HepG2 (cell line): ENCODE data around the gene PACC1. TPM values are rescaled to one million over a fixed set of nuclear protein-coding genes. Genes with fewer than 3 reads are reported as not detected.

Experiments
- ATAC-seq: fragments of 200-7000 bp; cut with Tn5 transposase; 3 replicates; pipeline ENCODE4 v1.9.1; 2020; ENCODE audit warnings: mild to moderate bottlenecking, moderate library complexity
- BruUV-seq: library from RNA; stranded (reverse); fragments of 400-500 nt; replicated peaks from 2 replicates; lab custom pipeline; 2021; lab: Mats Ljungman, UMichigan
- CTCF ChIA-PET: fragments of 300-600 bp; formaldehyde crosslinking; extraction: SDS; loops from one replicate; lab custom pipeline; 2021; ENCODE audit warnings: low total read pairs, inconsistent platforms, low intra/inter-chr PET ratio; lab: Yijun Ruan, JAX
- POLR2A ChIA-PET: fragments of 350-600 bp; sonication (Branson Sonifier 250); formaldehyde crosslinking; loops from one replicate; lab custom pipeline; 2020; ENCODE audit warnings: antibody characterized with exemption, inconsistent platforms; lab: Yijun Ruan, JAX
- DNase-seq: peaks from one replicate; pipeline ENCODE4 v3.0.0-alpha.2; 2015; ENCODE audit warnings: low spot score
- FAIRE-seq: peaks from 3 replicates; lab custom pipeline; 2011; peaks lifted over from hg19 to GRCh38; lab: Jason Lieb, UNC
- H2AFZ ChIP-seq: one replicate; pipeline ENCODE4 v1.6.1; 2011; ENCODE audit warnings: low read length, inconsistent platforms
- H3K27ac ChIP-seq: fragments of 300-600 bp; 3 replicates; pipeline ENCODE4 v1.8.0; 2011; ENCODE audit warnings: mixed run types, mild to moderate bottlenecking, mixed read lengths, low read length, inconsistent platforms; ENCODE audit not compliant: insufficient read depth; ENCODE audit errors: extremely low read length
- H3K27me3 ChIP-seq, 2 experiments: fragments of 200-600 bp in 1 of 2; 2 replicates in 1 of 2; 3 replicates in 1 of 2; pipeline versions ENCODE4 v1.6.0 to v1.8.0; 2011; ENCODE audit warnings: low read length in 2 of 2, mild to moderate bottlenecking in 2 of 2, moderate library complexity in 2 of 2, inconsistent platforms in 1 of 2; ENCODE audit not compliant: insufficient read depth in 2 of 2, control insufficient read depth in 1 of 2
- H3K36me3 ChIP-seq, 2 experiments: fragments of 200-600 bp in 1 of 2; replicated peaks in 1 of 2; 2 replicates in 1 of 2; 3 replicates in 1 of 2; pipeline versions ENCODE4 v1.5.1 to v1.8.0; 2011; ENCODE audit warnings: low read length in 2 of 2, inconsistent platforms in 1 of 2; ENCODE audit not compliant: insufficient read depth in 2 of 2, control insufficient read depth in 1 of 2
- H3K4me1 ChIP-seq: 2 replicates; pipeline ENCODE4 v1.5.1; 2012; ENCODE audit warnings: low read length, inconsistent platforms; ENCODE audit not compliant: insufficient read depth
- H3K4me2 ChIP-seq: 2 replicates; pipeline ENCODE4 v1.6.0; 2011; ENCODE audit warnings: low read depth, low read length, inconsistent platforms
- H3K4me3 ChIP-seq, 3 experiments: fragments of 200-600 bp in 1 of 3; sonication (generic), shearing (Covaris generic) in 1 of 3; replicated peaks in 1 of 3; 2 replicates each; pipeline ENCODE4 v1.5.1; 2011 to 2016; ENCODE audit warnings: low read length in 3 of 3, inconsistent platforms in 2 of 3, low read depth in 2 of 3, mild to moderate bottlenecking in 2 of 3, control low read depth in 1 of 3, mixed read lengths in 1 of 3; ENCODE audit not compliant: insufficient read depth in 1 of 3
- H3K79me2 ChIP-seq: one replicate; pipeline ENCODE4 v1.6.1; 2011; ENCODE audit warnings: low read length, inconsistent platforms; ENCODE audit not compliant: insufficient read depth
- H3K9ac ChIP-seq: 2 replicates; pipeline ENCODE4 v1.6.0; 2011; ENCODE audit warnings: mild to moderate bottlenecking, low read depth, low read length, inconsistent platforms; ENCODE audit not compliant: insufficient read depth
- H3K9me3 ChIP-seq: 2 replicates; pipeline ENCODE4 v1.5.1; 2012; ENCODE audit warnings: mild to moderate bottlenecking, low read length
- H4K20me1 ChIP-seq: 2 replicates; pipeline ENCODE4 v1.6.0; 2011; ENCODE audit warnings: inconsistent platforms, mild to moderate bottlenecking, low read length, moderate library complexity; ENCODE audit not compliant: insufficient read depth
- BRCA1 ChIP-seq: sonication (generic); formaldehyde crosslinking; IDR thresholded peaks from 2 replicates; pipeline ENCODE4 v1.4.0; 2020; ENCODE audit warnings: missing genetic modification reagents
- GATAD1 ChIP-seq: IDR thresholded peaks from 2 replicates; pipeline ENCODE4 v1.6.1; 2016; ENCODE audit warnings: missing genetic modification reagents, missing compliant biosample characterization
- HOXA5 ChIP-seq: sonication (generic); formaldehyde crosslinking; IDR thresholded peaks from 2 replicates; pipeline ENCODE4 v1.4.0; 2020; ENCODE audit warnings: missing genetic modification reagents
- KDM2A ChIP-seq: sonication (generic); formaldehyde crosslinking; IDR thresholded peaks from 2 replicates; pipeline ENCODE4 v1.4.0; 2020; ENCODE audit warnings: low read depth, missing genetic modification reagents, borderline replicate concordance
- MAFF ChIP-seq: IDR thresholded peaks from 2 replicates; pipeline ENCODE4 v1.6.1; 2011; ENCODE audit warnings: low read depth, low read length, improper control_type of control experiment
- MED8 ChIP-seq: sonication (generic); formaldehyde crosslinking; IDR thresholded peaks from 2 replicates; pipeline ENCODE4 v1.8.1; 2023; ENCODE audit warnings: mild to moderate bottlenecking, missing genetic modification reagents; ENCODE audit not compliant: insufficient replicate concordance
- MLLT10 ChIP-seq: sonication (generic); formaldehyde crosslinking; IDR thresholded peaks from 2 replicates; pipeline ENCODE4 v1.4.0; 2020; ENCODE audit warnings: missing genetic modification reagents
- MXI1 ChIP-seq: IDR thresholded peaks from 3 replicates; pipeline ENCODE4 v1.6.1; 2012; ENCODE audit warnings: low read depth, low read length, inconsistent platforms, borderline replicate concordance
- NR2F6 ChIP-seq, 2 experiments: IDR thresholded peaks; 2 replicates each; pipeline ENCODE4 v1.6.1; 2016; ENCODE audit warnings: antibody characterized with exemption in 1 of 2, mild to moderate bottlenecking in 1 of 2
- SMAD9 ChIP-seq: sonication (generic); formaldehyde crosslinking; IDR thresholded peaks from 2 replicates; pipeline ENCODE4 v1.5.1; 2020; ENCODE audit warnings: mild to moderate bottlenecking, missing genetic modification reagents
- TARDBP ChIP-seq: sonication (generic); formaldehyde crosslinking; IDR thresholded peaks from 2 replicates; pipeline ENCODE4 v1.8.0; 2022; ENCODE audit warnings: mild to moderate bottlenecking, missing genetic modification reagents
- ZNF292 ChIP-seq: sonication (generic); formaldehyde crosslinking; IDR thresholded peaks from 2 replicates; pipeline ENCODE4 v1.8.1; 2022; ENCODE audit warnings: mild to moderate bottlenecking, low read depth, missing genetic modification reagents, borderline replicate concordance
- ZNF333 ChIP-seq: sonication (generic); formaldehyde crosslinking; IDR thresholded peaks from 2 replicates; pipeline ENCODE4 v1.4.0; 2020; ENCODE audit warnings: mild to moderate bottlenecking, missing genetic modification reagents, borderline replicate concordance
- ZNF354B ChIP-seq: sonication (generic); formaldehyde crosslinking; IDR thresholded peaks from 2 replicates; pipeline ENCODE4 v1.8.0; 2022; ENCODE audit warnings: mild to moderate bottlenecking, missing genetic modification reagents
- ZNF616 ChIP-seq: sonication (generic); formaldehyde crosslinking; IDR thresholded peaks from 2 replicates; pipeline ENCODE4 v1.5.0; 2020; ENCODE audit warnings: low read depth, mild to moderate bottlenecking, missing genetic modification reagents
- ZNF777 ChIP-seq: sonication (generic); formaldehyde crosslinking; IDR thresholded peaks from 2 replicates; pipeline ENCODE4 v1.4.0; 2020; ENCODE audit warnings: missing genetic modification reagents
- ZNF879 ChIP-seq: sonication (generic); formaldehyde crosslinking; IDR thresholded peaks from 2 replicates; pipeline ENCODE4 v1.8.1; 2023; ENCODE audit warnings: missing genetic modification reagents
- WGBS: methylation state at CpG from one replicate; pipeline ENCODE4 v1.1.6; 2017; ENCODE audit warnings: low lambda C conversion rate; 5-methylcytosine and 5-hydroxymethylcytosine counted together
- in situ Hi-C: cut with HindIII; loops from 2 replicates; pipeline ENCODE4 v1.10.0; 2017; ENCODE audit warnings: low pct_unique_long_range_greater_than_20kb; ENCODE audit not compliant: extremely low pct_ligation_motif_present
- intact Hi-C: fragments of 100-400 bp; cut with micrococcal nuclease; formaldehyde crosslinking; loops from one replicate; pipeline ENCODE4 v1.10.0; 2022; ENCODE audit not compliant: unreplicated experiment
- polyA plus RNA-seq, 8 experiments: library from polyadenylated mRNA; depleted of rRNA in 3 of 8; stranded (reverse) in 7 of 8; unstranded in 1 of 8; fragments of >200 nt; fragmentation: Illumina TruSeq in 4 of 8; extraction: Trizol in 4 of 8; gene quantifications; 2 replicates each; pipeline versions ENCODE4 v1.2.1 to v1.2.3, GENCODE V29; 2011 to 2016; ENCODE audit warnings: low read depth in 4 of 8, missing spikeins in 1 of 8, mixed read lengths in 1 of 8; ENCODE audit not compliant: insufficient read depth in 1 of 8
- total RNA-seq, 5 experiments: library from RNA; depleted of rRNA; stranded (reverse); fragments of >200 nt; fragmentation: Illumina TruSeq; extraction: Trizol; gene quantifications; 2 replicates each; pipeline ENCODE4 v1.2.3, GENCODE V29; 2016; ENCODE audit warnings: low read depth in 1 of 5
- TF ChIP-seq, protein P1 (sequence below): sonication (generic); formaldehyde crosslinking; IDR thresholded peaks from 2 replicates; pipeline ENCODE4 v1.4.0; 2020; ENCODE audit warnings: missing genetic modification reagents
- TF ChIP-seq, protein P2 (sequence below): IDR thresholded peaks from 2 replicates; pipeline ENCODE4 v1.6.1; 2016; ENCODE audit warnings: low read depth, borderline replicate concordance

Gene PACC1
- total and polyA plus RNA-seq, 2 of the 13 experiments (the other 11 are each of a cell fraction or from before 2014, with no cell fraction given), result 9.4 to 10.7 TPM

DNA sequence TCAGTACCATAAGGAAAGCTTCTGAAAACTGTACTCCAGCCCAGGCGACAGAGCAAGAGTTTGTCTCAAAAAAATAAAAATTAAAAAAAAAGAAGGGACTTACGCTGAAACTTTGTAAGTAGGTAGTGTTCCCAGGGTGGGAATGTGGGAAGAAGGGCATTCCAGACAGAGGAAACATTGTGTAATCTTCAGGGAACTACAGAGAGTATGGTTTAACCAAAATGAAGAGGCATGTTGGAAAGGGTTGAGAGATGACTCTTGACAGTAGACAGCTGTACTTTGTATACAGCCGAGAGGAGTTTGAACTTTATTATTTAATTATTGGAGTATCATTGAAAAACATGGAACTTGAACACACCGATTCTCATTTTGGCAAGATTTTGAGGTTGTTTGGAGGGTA is 86.4 kb downstream of the PACC1 start:
- Histone ChIP-seq H3K9me3 (no peaks in the 10 kb centered on the region), H3K9ac (no peak overlapping the region), H4K20me1 (peaks cover 20% of the 10 kb centered on the region), H3K4me3 (no peak overlapping the region), H3K4me1 (no peaks in the 10 kb centered on the region), H2AFZ (no peak overlapping the region), H3K79me2 (peaks cover 8% of the 10 kb centered on the region), H3K36me3 (peaks cover 0 to 16% of the 10 kb centered on the region in 2 experiments; a peak in 3 of 5 replicates), H3K27me3 (no peaks in the 10 kb centered on the region), H3K4me2 (no peak overlapping the region), H3K27ac (no peak overlapping the region)
- ATAC-seq (no peak), FAIRE-seq (no peak), DNase-seq (no peak)
- TF ChIP-seq NR2F6 (IDR thresholded peaks at IDR 0.05) (no peak), NR2F6 (CRISPR knock-in tag; IDR thresholded peaks at IDR 0.05) (no peak), MED8 (no peak), KDM2A (CRISPR knock-in tag) (no peak), TARDBP (no peak), MAFF (no peak), GATAD1 (no peak), MLLT10 (CRISPR knock-in tag) (no peak), MXI1 (no peak), ZNF777 (CRISPR knock-in tag) (no peak), ZNF354B (no peak), SMAD9 (no peak), ZNF879 (no peak), ZNF616 (CRISPR knock-in tag) (no peak), ZNF292 (CRISPR knock-in tag) (no peak), HOXA5 (no peak), BRCA1 (CRISPR knock-in tag) (no peak), ZNF333 (no peak)
- TF ChIP-seq, protein P1, sequence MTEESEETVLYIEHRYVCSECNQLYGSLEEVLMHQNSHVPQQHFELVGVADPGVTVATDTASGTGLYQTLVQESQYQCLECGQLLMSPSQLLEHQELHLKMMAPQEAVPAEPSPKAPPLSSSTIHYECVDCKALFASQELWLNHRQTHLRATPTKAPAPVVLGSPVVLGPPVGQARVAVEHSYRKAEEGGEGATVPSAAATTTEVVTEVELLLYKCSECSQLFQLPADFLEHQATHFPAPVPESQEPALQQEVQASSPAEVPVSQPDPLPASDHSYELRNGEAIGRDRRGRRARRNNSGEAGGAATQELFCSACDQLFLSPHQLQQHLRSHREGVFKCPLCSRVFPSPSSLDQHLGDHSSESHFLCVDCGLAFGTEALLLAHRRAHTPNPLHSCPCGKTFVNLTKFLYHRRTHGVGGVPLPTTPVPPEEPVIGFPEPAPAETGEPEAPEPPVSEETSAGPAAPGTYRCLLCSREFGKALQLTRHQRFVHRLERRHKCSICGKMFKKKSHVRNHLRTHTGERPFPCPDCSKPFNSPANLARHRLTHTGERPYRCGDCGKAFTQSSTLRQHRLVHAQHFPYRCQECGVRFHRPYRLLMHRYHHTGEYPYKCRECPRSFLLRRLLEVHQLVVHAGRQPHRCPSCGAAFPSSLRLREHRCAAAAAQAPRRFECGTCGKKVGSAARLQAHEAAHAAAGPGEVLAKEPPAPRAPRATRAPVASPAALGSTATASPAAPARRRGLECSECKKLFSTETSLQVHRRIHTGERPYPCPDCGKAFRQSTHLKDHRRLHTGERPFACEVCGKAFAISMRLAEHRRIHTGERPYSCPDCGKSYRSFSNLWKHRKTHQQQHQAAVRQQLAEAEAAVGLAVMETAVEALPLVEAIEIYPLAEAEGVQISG, result no peak
- TF ChIP-seq, protein P2, sequence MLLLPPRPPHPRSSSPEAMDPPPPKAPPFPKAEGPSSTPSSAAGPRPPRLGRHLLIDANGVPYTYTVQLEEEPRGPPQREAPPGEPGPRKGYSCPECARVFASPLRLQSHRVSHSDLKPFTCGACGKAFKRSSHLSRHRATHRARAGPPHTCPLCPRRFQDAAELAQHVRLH (CRISPR knock-in tag), result no peak
- in situ Hi-C loops, result no loop called here
- WGBS, result 95% methylated on average over 4 of the region's 4 CpGs
- intact Hi-C loops, result no loop called here
- ChIA-PET POLR2A (no interaction called here), CTCF (no interaction called here)
- BruUV-seq, result no TSS peak
